ENCODE data around the gene SGMS1. TPM values are rescaled to one million over a fixed set of nuclear protein-coding genes. Genes with fewer than 3 reads are reported as not detected.
"Not testable (repeated sequence)": the region's sequence is repeated elsewhere in the genome, so short reads cannot be mapped to it uniquely, and the experiment has no call there.

The SGMS1 gene
- total RNA-seq, 4 donors from 2014 or later: 107 to 234 (median 134) TPM

DNA sequence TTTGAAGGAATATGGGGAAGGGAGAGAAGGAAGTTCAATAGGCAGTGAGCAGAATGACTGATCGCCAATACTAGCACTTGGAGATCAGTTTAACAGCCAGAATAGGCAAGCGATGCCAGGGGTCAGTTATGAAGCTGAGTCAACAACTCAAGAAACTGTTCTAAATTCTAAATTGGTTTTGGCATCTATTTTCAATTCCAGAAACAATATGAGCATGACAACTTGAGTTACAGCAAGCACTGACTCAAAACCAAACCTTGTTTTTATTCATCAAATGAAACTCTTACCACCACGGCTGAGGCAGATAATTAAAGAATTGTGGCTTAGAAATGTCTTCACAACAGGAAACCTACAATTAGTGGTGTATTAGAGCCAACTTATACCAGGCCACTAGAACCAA is 192.0 kb downstream of the SGMS1 start:
- Histone ChIP-seq H3K4me1 (peaks cover 0 to 24% (median 5%) of the 10 kb centered on the region in 4 donors), H3K9me3 (no peaks in the 10 kb centered on the region), H3K27ac (peak overlapping the region in 3 of 4 donors; percentile 53 to 76 (median 71)), H3K36me3 (peaks cover 0 to 3% (median 0%) of the 10 kb centered on the region in 3 donors), H3K27me3 (no peaks in the 10 kb centered on the region), H3K4me3 (peak overlapping the region in 1 of 4 donors; percentile 18)
- no peak for DNase-seq (ENCODE audit: low spot score in 2 of 2)
- TF ChIP-seq POLR2A (IDR thresholded peaks at IDR 0.05) (no peak), EP300 (IDR thresholded peaks at IDR 0.05) (no peak)
- TF ChIP-seq, protein P1, sequence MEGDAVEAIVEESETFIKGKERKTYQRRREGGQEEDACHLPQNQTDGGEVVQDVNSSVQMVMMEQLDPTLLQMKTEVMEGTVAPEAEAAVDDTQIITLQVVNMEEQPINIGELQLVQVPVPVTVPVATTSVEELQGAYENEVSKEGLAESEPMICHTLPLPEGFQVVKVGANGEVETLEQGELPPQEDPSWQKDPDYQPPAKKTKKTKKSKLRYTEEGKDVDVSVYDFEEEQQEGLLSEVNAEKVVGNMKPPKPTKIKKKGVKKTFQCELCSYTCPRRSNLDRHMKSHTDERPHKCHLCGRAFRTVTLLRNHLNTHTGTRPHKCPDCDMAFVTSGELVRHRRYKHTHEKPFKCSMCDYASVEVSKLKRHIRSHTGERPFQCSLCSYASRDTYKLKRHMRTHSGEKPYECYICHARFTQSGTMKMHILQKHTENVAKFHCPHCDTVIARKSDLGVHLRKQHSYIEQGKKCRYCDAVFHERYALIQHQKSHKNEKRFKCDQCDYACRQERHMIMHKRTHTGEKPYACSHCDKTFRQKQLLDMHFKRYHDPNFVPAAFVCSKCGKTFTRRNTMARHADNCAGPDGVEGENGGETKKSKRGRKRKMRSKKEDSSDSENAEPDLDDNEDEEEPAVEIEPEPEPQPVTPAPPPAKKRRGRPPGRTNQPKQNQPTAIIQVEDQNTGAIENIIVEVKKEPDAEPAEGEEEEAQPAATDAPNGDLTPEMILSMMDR (IDR thresholded peaks at IDR 0.05): no peak
- WGBS, 2 donors: 10 to 13% methylated on average over 3 of the region's 3 CpGs

GRCh38 chr10:50431133-50431532 is 192.6 kb downstream of the SGMS1 start:
- Histone ChIP-seq H3K27me3 (no peaks in the 10 kb centered on the region), H3K4me3 (peak overlapping the region in 2 of 4 donors; percentile 6 to 18), H3K36me3 (peaks cover 0 to 3% (median 0%) of the 10 kb centered on the region in 3 donors), H3K9me3 (no peaks in the 10 kb centered on the region), H3K27ac (peak overlapping the region in 3 of 4 donors; percentile 53 to 76 (median 71)), H3K4me1 (peaks cover 0 to 24% (median 5%) of the 10 kb centered on the region in 4 donors)
- TF ChIP-seq EP300 (IDR thresholded peaks at IDR 0.05) (peak in 1 of 2 donors; percentile 60), POLR2A (IDR thresholded peaks at IDR 0.05) (no peak)
- TF ChIP-seq, protein P1 (IDR thresholded peaks at IDR 0.05): no peak
- DNase-seq (ENCODE audit: low spot score in 2 of 2): no peak
- WGBS, 2 donors: 10 to 11% methylated on average over 4 of the region's 4 CpGs

DNA sequence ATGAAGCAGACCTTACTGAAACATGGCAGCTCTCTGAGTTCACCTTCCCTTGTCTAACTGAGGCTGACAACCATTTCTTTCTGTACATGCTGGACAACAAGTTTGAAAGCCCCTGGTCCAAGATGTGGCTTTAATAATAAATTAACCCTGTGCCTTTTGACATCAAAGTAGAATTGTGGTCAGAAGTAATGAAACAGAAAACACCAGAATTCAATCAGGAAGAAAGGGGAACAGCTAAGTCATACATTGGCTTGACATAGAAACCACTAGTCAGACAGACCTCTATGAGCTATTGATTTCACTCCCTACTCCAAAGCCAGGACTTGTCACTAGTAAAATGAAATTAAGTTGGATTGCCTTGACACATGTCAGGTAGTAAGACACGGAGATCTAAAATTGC is 197.3 kb downstream of the SGMS1 start:
- H3K4me1 ChIP-seq: peaks cover 0 to 25% (median under 1%) of the 10 kb centered on the region in 4 donors
- H3K27ac ChIP-seq: no peak overlapping the region
- no peak for DNase-seq (ENCODE audit: low spot score in 2 of 2)
- H3K9me3 ChIP-seq: no peaks in the 10 kb centered on the region
- WGBS, 2 donors: 90 to 100% methylated on average over 1 of the region's 1 CpG
- no peak overlapping the region for H3K4me3 ChIP-seq
- H3K36me3 ChIP-seq: peaks cover 0 to 3% (median 0%) of the 10 kb centered on the region in 3 donors
- H3K27me3 ChIP-seq: no peaks in the 10 kb centered on the region
- TF ChIP-seq, protein P1 (IDR thresholded peaks at IDR 0.05): no peak
- TF ChIP-seq POLR2A (IDR thresholded peaks at IDR 0.05): no peak
- TF ChIP-seq EP300 (IDR thresholded peaks at IDR 0.05): no peak

GRCh38 chr10:50425215-50425614 is 198.5 kb downstream of the SGMS1 start:
- not testable (repeated sequence) for H3K4me3 ChIP-seq; H3K36me3 ChIP-seq; H3K27me3 ChIP-seq; H3K27ac ChIP-seq; DNase-seq (ENCODE audit: low spot score in 2 of 2); H3K9me3 ChIP-seq
- 92 to 96% methylated on average over 1 of the region's 1 CpG for WGBS, 2 donors
- H3K4me1 ChIP-seq: peaks cover 0 to 20% (median 0%) of the 10 kb centered on the region in 4 donors

- WGBS, 2 donors: 94% methylated on average over 3 of the region's 3 CpGs
- no peak for DNase-seq (ENCODE audit: low spot score in 2 of 2)
- H3K27ac ChIP-seq: no peak overlapping the region
- no peak for TF ChIP-seq EP300 (IDR thresholded peaks at IDR 0.05)
- TF ChIP-seq, protein P1 (IDR thresholded peaks at IDR 0.05): no peak
- no peak for TF ChIP-seq POLR2A (IDR thresholded peaks at IDR 0.05)
- no peaks in the 10 kb centered on the region for H3K27me3 ChIP-seq
- no peaks in the 10 kb centered on the region for H3K9me3 ChIP-seq
- H3K36me3 ChIP-seq: peaks cover 0 to 3% (median 0%) of the 10 kb centered on the region in 3 donors
- H3K4me3 ChIP-seq: no peak overlapping the region
- H3K4me1 ChIP-seq: peaks cover 0 to 28% (median 6%) of the 10 kb centered on the region in 4 donors
These were observed 200.3 kb downstream of the SGMS1 start for GRCh38 chr10:50423448-50423847.
